Mucosa of rectum (tissue), 2 donors: ENCODE data around the gene MRC2.

Experiments
- H3K27ac ChIP-seq, 2 donors: one replicate each; pipeline ENCODE4 v1.7.0; 2013; ENCODE audit warnings: inconsistent platforms in 2 of 2, low read depth in 2 of 2, low read length in 2 of 2
- H3K27me3 ChIP-seq, 2 donors: one replicate each; pipeline ENCODE4 v1.7.0; 2013; ENCODE audit warnings: low read length in 2 of 2; ENCODE audit not compliant: control insufficient read depth in 2 of 2, insufficient read depth in 2 of 2
- H3K36me3 ChIP-seq, 2 donors: one replicate each; pipeline ENCODE4 v1.7.0; 2013; ENCODE audit warnings: low read length in 2 of 2; ENCODE audit not compliant: control insufficient read depth in 2 of 2, insufficient read depth in 2 of 2
- H3K4me1 ChIP-seq, 2 donors: one replicate each; pipeline ENCODE4 v1.7.0; 2013; ENCODE audit warnings: low read length in 2 of 2, mild to moderate bottlenecking in 1 of 2; ENCODE audit not compliant: control insufficient read depth in 2 of 2, insufficient read depth in 2 of 2
- H3K4me3 ChIP-seq, 2 donors: one replicate each; pipeline ENCODE4 v1.7.0; 2013; ENCODE audit warnings: low read length in 2 of 2
- H3K9ac ChIP-seq, 2 donors: one replicate each; pipeline ENCODE4 v1.7.0; 2013; ENCODE audit warnings: low read length in 2 of 2, low read depth in 1 of 2, mild to moderate bottlenecking in 1 of 2
- H3K9me3 ChIP-seq, 2 donors: one replicate each; pipeline ENCODE4 v1.7.0; 2013; ENCODE audit warnings: low read length in 2 of 2; ENCODE audit not compliant: control insufficient read depth in 2 of 2
- donor health status: healthy.
- donor health status: Normal muscosa, but diverticular disease.

MRC2 gene

GRCh38 chr17:62700964-62701705 lies 73.7 kb downstream of the MRC2 start:
- Histone ChIP-seq H3K36me3 (no peaks in the 10 kb centered on the region), H3K9ac (no peak overlapping the region), H3K9me3 (no peaks in the 10 kb centered on the region), H3K27me3 (peaks cover 3 to 5% of the 10 kb centered on the region in 2 donors), H3K4me3 (no peak overlapping the region), H3K27ac (no peak overlapping the region), H3K4me1 (peaks cover 6 to 8% of the 10 kb centered on the region in 2 donors)

- H3K27ac ChIP-seq: no peak overlapping the region
- H3K36me3 ChIP-seq: no peaks in the 10 kb centered on the region
- peaks cover 3 to 5% of the 10 kb centered on the region in 2 donors for H3K27me3 ChIP-seq
- H3K4me3 ChIP-seq: no peak overlapping the region
- peaks cover 6 to 8% of the 10 kb centered on the region in 2 donors for H3K4me1 ChIP-seq
- H3K9me3 ChIP-seq: no peaks in the 10 kb centered on the region
- no peak overlapping the region for H3K9ac ChIP-seq
Measured at GRCh38 chr17:62701706-62702085, 74.2 kb downstream of the MRC2 start.

- H3K9ac ChIP-seq: no peak overlapping the region
- peaks cover 6 to 8% of the 10 kb centered on the region in 2 donors for H3K4me1 ChIP-seq
- no peaks in the 10 kb centered on the region for H3K9me3 ChIP-seq
- H3K36me3 ChIP-seq: no peaks in the 10 kb centered on the region
- no peak overlapping the region for H3K4me3 ChIP-seq
- no peak overlapping the region for H3K27ac ChIP-seq
- H3K27me3 ChIP-seq: peaks cover 3 to 5% of the 10 kb centered on the region in 2 donors
Measured at GRCh38 chr17:62702746-62703260, 75.3 kb downstream of the MRC2 start.

GRCh38 chr17:62703261-62703775 lies 75.8 kb downstream of the MRC2 start:
- Histone ChIP-seq H3K9ac (no peak overlapping the region), H3K27ac (no peak overlapping the region), H3K4me3 (peak overlapping the region in 1 of 2 donors; percentile 52), H3K36me3 (no peaks in the 10 kb centered on the region), H3K4me1 (peaks cover 6 to 8% of the 10 kb centered on the region in 2 donors), H3K9me3 (no peaks in the 10 kb centered on the region), H3K27me3 (peaks cover 3 to 5% of the 10 kb centered on the region in 2 donors)

GRCh38 chr17:62703776-62704380 lies 76.4 kb downstream of the MRC2 start:
- H3K4me1 ChIP-seq: peaks cover 6 to 8% of the 10 kb centered on the region in 2 donors
- H3K27ac ChIP-seq: peak overlapping the region in 1 of 2 donors; percentile 23
- H3K9ac ChIP-seq: peak overlapping the region; percentile 34 to 55
- H3K36me3 ChIP-seq: no peaks in the 10 kb centered on the region
- H3K27me3 ChIP-seq: peaks cover 3 to 5% of the 10 kb centered on the region in 2 donors
- H3K9me3 ChIP-seq: no peaks in the 10 kb centered on the region
- peak overlapping the region; percentile 52 to 56 for H3K4me3 ChIP-seq

GRCh38 chr17:62704381-62704971 lies 77.0 kb downstream of the MRC2 start:
- peak overlapping the region; percentile 34 to 55 for H3K9ac ChIP-seq

GRCh38 chr17:62705156-62705777 lies 77.8 kb downstream of the MRC2 start:
- Histone ChIP-seq H3K4me3 (no peak overlapping the region), H3K36me3 (no peaks in the 10 kb centered on the region), H3K4me1 (peaks cover 6 to 8% of the 10 kb centered on the region in 2 donors), H3K27ac (no peak overlapping the region), H3K27me3 (peaks cover 3 to 5% of the 10 kb centered on the region in 2 donors), H3K9me3 (no peaks in the 10 kb centered on the region), H3K9ac (no peak overlapping the region)

More at GRCh38 chr17:62704381-62704971, 77.0 kb downstream of the MRC2 start:
- Histone ChIP-seq H3K4me3 (peak overlapping the region; percentile 52 to 56), H3K9me3 (no peaks in the 10 kb centered on the region), H3K27me3 (peaks cover 3 to 5% of the 10 kb centered on the region in 2 donors), H3K27ac (peak overlapping the region in 1 of 2 donors; percentile 23), H3K36me3 (no peaks in the 10 kb centered on the region), H3K4me1 (peaks cover 6 to 8% of the 10 kb centered on the region in 2 donors)

GRCh38 chr17:62705778-62706597 lies 78.5 kb downstream of the MRC2 start:
- Histone ChIP-seq H3K9me3 (no peaks in the 10 kb centered on the region), H3K36me3 (no peaks in the 10 kb centered on the region), H3K27ac (no peak overlapping the region), H3K4me3 (no peak overlapping the region), H3K4me1 (peaks cover 6 to 8% of the 10 kb centered on the region in 2 donors), H3K9ac (no peak overlapping the region), H3K27me3 (peaks cover 3 to 5% of the 10 kb centered on the region in 2 donors)
